OCI-LY7 (cell line): Measurements from ENCODE around the gene MAPKAPK3.

Source experiments
- EZH2phosphoT487 ChIP-seq: fragments of 200-600 bp; sonication (generic); IDR thresholded peaks from 2 replicates; pipeline ENCODE4 v1.6.1; 2018; ENCODE audit warnings: low read depth, borderline replicate concordance, mild to moderate bottlenecking, mixed run types, antibody characterized with exemption, low read length, moderate library complexity, mixed read lengths
- TF ChIP-seq, protein P1 (sequence below): fragments of 200-600 bp; sonication (generic); conservative IDR thresholded peaks from 2 replicates; pipeline ENCODE4 v1.5.1; 2014; ENCODE audit warnings: mild to moderate bottlenecking, antibody characterized with exemption, low read length, moderate library complexity, mixed read lengths

DNA sequence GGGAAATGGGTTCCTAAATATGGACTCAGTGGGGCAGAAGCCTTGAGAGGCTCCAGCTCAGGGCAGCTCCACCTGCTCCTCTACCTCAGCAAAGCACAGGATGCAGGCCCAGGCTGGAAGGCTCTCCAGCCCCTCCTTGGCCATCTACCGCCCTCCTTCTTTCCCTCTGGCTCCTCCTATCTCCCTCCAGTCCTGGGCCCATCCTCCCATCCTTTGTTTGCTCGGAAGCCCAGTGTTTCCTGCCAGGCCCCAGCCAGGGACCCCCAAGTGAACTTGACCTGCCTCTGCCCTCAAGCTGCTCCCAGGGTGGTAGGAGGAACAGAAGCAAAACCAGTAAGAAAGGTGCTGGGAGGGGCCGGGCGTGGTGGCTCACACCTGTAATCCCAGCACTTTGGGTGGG, 20.1 kb downstream of the MAPKAPK3 start:
- TF ChIP-seq, protein P1, sequence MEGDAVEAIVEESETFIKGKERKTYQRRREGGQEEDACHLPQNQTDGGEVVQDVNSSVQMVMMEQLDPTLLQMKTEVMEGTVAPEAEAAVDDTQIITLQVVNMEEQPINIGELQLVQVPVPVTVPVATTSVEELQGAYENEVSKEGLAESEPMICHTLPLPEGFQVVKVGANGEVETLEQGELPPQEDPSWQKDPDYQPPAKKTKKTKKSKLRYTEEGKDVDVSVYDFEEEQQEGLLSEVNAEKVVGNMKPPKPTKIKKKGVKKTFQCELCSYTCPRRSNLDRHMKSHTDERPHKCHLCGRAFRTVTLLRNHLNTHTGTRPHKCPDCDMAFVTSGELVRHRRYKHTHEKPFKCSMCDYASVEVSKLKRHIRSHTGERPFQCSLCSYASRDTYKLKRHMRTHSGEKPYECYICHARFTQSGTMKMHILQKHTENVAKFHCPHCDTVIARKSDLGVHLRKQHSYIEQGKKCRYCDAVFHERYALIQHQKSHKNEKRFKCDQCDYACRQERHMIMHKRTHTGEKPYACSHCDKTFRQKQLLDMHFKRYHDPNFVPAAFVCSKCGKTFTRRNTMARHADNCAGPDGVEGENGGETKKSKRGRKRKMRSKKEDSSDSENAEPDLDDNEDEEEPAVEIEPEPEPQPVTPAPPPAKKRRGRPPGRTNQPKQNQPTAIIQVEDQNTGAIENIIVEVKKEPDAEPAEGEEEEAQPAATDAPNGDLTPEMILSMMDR, result no peak
- no peak for TF ChIP-seq EZH2phosphoT487
